Endothelial cell of hepatic sinusoid (primary cell): ENCODE measurements around the gene EMILIN2.

Experiments
- in situ Hi-C: cut with HindIII; loops from 2 replicates; pipeline ENCODE4 v1.10.0; 2017; ENCODE audit warnings: low sequenced_read_pairs

EMILIN2 gene

DNA sequence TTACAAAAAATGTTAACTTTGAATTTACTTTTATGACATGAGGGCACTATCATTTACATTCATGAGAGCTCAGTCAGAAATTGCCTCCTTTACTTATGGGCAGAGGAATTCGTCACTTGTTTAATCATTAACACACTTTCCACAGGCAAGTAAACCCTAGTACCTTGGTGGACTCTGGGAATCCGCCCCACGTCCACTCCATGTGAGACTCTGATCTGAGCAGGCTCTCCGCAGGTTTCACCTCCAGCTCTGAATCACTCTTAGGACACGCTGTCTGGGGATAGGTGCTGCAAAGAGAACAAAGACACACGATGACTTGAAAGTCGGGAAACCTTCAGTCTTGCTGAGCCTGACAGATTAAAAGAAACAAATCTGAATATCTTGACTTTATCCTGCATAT, 92.5 kb downstream of the EMILIN2 start:
- in situ Hi-C loops, result no loop called here

DNA sequence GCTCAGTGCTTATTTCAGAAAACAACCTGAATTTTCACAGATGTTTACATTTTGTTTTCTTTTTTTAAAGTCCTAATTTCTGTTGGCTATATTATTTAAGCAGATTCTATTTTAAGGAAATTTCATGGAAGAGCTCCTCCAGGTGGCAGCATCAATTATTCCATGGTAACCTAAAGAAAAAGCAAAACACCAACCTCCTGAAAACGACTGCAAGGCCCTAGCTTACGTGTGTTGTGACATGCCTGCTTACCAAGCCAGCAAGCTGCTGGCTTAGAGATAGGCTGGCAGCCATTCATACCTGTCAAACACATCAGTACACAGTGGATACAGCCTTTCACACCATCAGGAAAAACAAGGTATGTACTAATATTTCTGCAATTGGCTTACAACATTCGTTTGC, 101.2 kb downstream of the EMILIN2 start:
- in situ Hi-C loops, result no loop called here

DNA sequence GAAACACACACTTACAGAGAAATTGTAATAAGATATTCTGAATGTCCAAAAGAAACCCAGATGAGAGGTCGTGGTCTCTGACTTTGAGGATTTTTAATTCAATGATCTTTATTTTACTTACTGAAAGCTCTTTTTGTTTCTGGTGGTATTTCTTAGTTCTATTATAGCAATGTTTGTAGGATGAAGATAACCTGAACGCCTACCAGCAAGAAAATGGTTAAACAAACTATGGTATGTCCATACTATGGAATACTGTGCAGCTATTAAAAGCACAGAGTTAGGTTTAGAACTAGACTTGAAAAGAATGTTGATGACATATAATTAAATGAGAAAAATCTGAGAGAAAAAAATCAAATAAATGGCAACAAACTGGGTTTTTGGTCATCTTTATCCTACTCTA, 105.8 kb downstream of the EMILIN2 start:
- in situ Hi-C loops, result no loop called here

DNA sequence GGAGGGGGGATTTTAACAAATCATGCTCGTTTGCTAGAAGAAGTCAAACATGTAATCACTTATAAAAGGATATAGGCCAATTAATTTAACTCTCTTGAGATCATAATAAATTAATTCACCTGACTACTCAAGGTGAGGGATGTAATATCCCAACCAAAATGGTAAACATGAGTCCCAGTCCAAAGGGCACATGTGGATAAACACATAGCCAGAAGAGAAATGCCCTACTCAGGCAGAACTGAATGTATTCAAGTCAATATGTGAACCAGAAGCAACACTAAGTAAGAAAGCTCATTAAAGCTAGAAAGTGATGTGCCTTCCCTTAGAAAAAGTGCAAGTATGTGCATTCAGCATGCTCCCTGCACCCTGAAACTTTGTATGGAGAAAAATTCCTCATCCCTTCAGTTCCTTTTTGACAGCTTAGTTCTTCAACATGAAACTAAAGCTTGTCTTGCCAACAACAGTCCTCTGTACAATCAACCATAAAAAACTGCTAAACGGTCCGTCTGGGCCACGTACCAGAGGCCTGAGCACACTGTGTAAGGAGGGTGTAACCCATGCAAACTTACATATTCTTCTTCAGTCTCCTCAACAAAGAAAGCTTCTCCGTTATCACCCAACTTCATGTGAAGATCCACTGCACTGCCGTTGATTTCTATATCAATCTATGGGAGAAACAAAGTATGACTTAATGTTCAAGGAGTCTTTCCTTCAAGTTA, 107.3 kb downstream of the EMILIN2 start:
- in situ Hi-C loops, result no loop called here

DNA sequence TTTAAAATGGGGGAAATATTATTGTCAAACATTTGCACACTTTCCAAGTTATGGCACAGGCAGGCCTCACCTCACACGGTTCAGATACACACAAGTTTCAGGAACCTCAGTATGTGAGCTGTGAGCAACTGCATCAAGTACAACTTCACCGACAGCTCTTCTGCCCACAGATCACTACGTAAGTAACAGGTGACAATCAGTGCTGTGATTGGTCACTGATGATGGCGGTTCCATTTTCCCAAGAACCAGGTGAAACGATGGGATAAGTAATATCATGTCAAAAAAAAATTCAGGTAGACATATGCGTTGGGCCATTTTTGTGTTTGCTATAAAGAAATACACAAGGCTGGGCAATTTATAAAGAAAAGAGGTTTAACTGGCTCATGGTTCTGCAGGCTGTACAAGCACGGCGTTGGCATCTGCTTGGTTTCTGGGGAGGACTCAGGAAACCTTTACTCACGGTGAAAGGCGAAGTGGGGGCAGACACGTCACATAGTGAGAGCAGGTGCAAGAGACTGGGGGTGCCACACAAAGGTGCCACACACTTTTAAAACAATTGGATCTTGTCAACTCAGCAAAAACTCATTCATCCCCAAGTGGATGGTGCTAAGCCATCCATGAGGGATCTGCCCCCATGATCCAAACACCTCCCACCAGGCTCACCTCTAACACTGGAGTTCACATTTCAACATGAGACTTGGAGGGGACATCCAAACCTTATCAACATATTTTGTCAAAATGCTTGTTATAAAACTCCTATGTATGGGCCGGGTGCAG, 108.3 kb downstream of the EMILIN2 start:
- in situ Hi-C loops, result no loop called here

DNA sequence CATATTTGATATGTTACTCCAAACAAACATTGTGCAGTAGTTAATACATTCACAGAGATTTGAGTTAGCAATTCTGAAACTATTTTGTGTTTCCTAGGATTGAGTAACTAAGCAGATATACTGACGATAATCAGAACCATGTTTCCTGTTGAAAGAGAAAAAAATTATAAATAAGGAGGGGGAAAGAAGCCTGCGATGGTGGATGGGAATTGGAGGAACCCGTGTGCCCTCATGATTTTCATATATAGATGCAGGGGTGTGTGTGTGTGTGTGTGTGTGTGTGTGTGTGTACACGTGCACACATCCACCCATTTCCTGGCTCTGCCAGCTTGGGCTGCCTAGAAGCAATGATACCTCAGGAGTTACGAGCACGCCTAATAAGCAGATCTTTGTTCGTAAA, 109.2 kb downstream of the EMILIN2 start:
- in situ Hi-C loops, result no loop called here

DNA sequence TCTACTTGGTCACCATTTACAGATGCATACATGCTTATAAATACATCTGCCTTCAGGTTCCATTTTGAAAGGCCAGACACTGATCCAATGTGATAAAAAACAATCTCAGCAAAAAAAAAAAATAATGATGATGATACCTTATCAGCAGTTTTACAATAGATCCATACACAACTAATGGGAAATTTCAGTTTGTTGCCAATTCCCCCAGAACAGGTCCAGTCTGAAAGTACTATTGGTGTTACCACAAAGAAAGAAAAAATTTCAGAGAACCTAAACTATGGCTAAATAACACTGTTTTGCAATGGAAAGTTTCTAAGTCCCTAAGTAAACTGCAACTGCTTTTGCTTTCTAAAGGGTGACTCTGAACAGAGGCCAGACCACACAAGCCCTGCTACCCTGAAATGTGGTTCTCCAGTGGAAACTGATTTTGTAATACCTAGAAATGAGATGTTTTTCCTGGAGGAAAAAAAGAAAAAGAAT, 112.1 kb downstream of the EMILIN2 start:
- in situ Hi-C loops, result no loop called here

DNA sequence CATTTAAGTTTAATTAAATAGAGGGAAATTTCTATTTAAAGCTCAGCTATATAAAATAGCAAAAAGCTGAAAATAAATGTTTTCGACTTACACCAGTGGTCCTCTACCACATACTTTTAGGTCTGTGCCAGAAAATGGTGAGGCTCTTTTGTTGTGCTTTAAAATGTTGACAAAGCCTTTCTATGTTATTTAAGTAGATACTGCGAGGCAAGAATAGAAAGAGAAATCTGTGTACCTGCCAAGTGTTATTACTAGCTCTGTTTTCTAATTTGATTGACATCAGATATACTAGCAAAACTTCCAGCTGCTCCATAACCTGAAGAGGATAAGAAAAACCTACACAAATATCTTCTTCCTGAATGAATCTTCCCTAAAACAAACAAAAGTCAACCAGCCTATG, 112.5 kb downstream of the EMILIN2 start:
- in situ Hi-C loops, result no loop called here

DNA sequence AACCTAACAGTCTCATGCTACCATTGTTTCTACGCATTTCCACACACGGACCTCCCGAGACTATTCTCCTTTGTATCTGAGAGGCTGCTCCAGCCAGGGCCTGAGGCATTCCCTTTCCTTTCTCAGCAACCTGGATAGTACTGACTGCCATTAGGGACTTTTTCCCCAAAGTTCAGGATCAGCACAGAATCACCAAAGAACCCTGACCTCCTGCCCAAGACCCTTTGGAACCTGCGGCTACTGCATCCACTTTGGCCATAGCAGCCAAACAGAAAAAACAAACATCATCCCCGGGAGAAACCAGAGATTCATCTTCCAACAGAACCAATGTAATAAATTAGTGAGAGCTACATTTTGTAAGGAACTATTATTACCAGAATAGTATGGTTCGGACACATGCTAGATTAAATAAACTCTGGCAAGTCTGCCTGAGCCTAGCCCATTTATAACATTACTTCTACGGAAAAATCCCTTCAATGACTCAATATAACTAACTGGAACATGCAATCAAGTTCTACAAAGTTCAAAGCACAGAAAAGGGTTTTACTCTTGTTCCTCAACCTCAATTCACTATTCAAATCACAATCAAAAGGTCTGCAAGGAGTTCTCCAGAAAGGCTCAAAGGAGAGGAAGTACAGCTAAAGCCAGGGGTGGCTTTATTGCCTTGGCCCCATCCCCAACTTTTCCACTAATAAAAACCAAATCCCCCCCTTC, 114.3 kb downstream of the EMILIN2 start:
- in situ Hi-C loops, result no loop called here

DNA sequence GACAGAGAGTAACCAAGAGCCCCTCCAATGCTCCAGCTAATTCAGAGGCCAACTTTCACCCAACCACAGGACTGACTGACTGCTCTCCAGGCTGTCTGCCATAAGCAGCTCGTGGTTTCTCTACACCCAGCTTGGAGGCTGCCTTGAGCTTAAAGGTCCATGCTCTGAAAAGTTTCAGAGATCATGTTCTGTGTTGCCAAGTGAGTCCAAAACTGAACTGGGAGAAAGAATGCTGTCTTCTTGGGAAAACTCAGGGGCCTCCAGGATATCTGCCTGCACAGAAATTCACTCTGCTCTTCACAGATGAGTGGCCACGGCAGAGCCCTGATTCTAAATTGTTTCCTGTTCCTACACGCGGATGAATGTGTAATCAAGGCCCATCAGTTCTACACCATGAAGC, 115.0 kb downstream of the EMILIN2 start:
- in situ Hi-C loops, result no loop called here

DNA sequence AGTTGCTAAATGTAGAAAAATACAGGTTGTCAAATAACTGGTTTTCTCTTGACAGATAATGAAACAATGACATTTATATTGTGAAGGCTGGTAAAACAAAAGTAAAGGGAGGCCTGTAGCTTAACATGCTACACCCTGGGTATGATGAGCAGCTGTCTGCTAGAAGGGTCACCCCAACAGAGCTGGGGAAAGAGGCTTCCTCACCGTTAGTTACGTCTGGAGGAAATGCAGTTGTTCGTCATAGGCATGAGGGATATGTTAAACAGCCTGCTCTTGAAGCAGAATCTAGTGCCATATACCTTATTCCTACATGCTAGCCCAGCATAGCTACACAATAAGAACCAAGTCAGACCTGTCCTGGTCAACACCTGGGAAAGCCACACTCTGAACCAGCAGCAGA, 116.2 kb downstream of the EMILIN2 start:
- in situ Hi-C loops, result no loop called here

DNA sequence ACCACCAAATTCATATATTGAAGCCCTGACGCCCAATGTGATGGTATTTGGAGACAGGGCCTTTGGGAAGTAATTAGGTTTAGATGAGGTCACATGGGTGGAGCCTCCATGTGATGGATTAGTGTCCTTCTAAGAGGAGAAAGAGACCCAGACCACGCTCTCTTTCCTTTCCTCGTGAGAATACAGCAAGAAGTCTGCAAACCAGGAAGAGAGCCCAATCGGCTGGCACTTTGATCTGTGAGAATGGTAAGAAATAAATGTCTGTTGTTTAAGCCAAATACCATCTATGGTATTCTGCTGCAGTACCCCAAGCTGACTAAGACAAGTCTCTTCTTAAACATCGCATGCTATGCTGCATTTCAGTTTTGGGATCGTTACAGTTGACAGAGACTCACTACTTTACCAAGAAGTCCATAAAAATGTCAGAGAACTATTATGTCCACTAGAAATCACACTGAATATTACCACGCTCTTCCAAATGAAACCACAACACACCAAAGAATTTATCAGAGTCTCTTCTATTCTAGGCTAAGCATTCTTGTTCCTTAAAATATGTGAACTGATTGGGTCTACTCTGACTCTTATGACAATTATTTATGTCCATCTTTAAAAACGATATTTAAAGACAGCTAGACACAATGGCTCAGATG, 117.7 kb downstream of the EMILIN2 start:
- in situ Hi-C loops, result no loop called here
